Common myeloid progenitor, CD34-positive (primary cell): Measurements from ENCODE around the gene EIF1.
A peak's percentile ranks its signal among the peaks of the same experiment; 100 is the strongest.
"Not testable (repeated sequence)": the region's sequence is repeated elsewhere in the genome, so short reads cannot be mapped to it uniquely, and the experiment has no call there.

Experiments used
- CTCF ChIA-PET: fragments of 350-600 bp; sonication (Branson Sonifier 250); formaldehyde crosslinking; loops from one replicate; lab custom pipeline; 2021; ENCODE audit warnings: antibody characterized with exemption; lab: Charles Lee
- POLR2A ChIA-PET: fragments of 350-600 bp; sonication (Branson Sonifier 250); formaldehyde crosslinking; loops from one replicate; lab custom pipeline; 2021; ENCODE audit warnings: antibody characterized with exemption; lab: Charles Lee
- DNase-seq, 3 donors: peaks; one replicate each; pipeline versions ENCODE4 v3.0.0 to v3.0.0-alpha.2; 2013
- H3K27ac ChIP-seq, 2 experiments: 1 replicate in 1 of 2; 2 replicates in 1 of 2; pipeline ENCODE4 v1.7.0; 2013; ENCODE audit warnings: inconsistent platforms in 2 of 2, low read length in 2 of 2, mild to moderate bottlenecking in 2 of 2, low read depth in 1 of 2, moderate library complexity in 1 of 2; ENCODE audit not compliant: severe bottlenecking in 2 of 2, insufficient read depth in 1 of 2, poor library complexity in 1 of 2
- H3K27me3 ChIP-seq, 5 experiments: replicated peaks in 2 of 5; 1 replicate in 3 of 5; 2 replicates in 2 of 5; pipeline versions ENCODE4 v1.6.1 to v1.7.0; 2013; ENCODE audit warnings: low read length in 4 of 5, mild to moderate bottlenecking in 2 of 5, moderate library complexity in 2 of 5, inconsistent platforms in 1 of 5; ENCODE audit not compliant: insufficient read depth in 5 of 5, control insufficient read depth in 4 of 5
- H3K36me3 ChIP-seq, 4 experiments: 1 replicate in 2 of 4; 2 replicates in 2 of 4; pipeline versions ENCODE4 v1.6.1 to v1.7.0; 2013; ENCODE audit warnings: low read length in 3 of 4, control low read depth in 1 of 4, mild to moderate bottlenecking in 1 of 4; ENCODE audit not compliant: control insufficient read depth in 4 of 4, insufficient read depth in 4 of 4
- H3K4me1 ChIP-seq, 4 experiments: 1 replicate in 3 of 4; 2 replicates in 1 of 4; pipeline versions ENCODE4 v1.6.1 to v1.7.1; 2013; ENCODE audit warnings: low read length in 3 of 4, mild to moderate bottlenecking in 3 of 4, control low read depth in 1 of 4, inconsistent platforms in 1 of 4, moderate library complexity in 1 of 4; ENCODE audit not compliant: control insufficient read depth in 4 of 4, insufficient read depth in 4 of 4; ENCODE audit errors: control extremely low read depth in 1 of 4
- H3K4me3 ChIP-seq, 7 experiments: 1 replicate in 4 of 7; 2 replicates in 3 of 7; pipeline versions ENCODE4 v1.5.1 to v1.7.0; 2013; ENCODE audit warnings: mild to moderate bottlenecking in 7 of 7, low read length in 6 of 7, moderate library complexity in 6 of 7, inconsistent platforms in 2 of 7, low read depth in 2 of 7, control low read depth in 1 of 7; ENCODE audit not compliant: insufficient read depth in 4 of 7, control insufficient read depth in 1 of 7; ENCODE audit errors: extremely low read depth in 1 of 7
- H3K9me3 ChIP-seq, 5 experiments: 1 replicate in 4 of 5; 2 replicates in 1 of 5; pipeline versions ENCODE4 v1.6.1 to v1.7.1; 2013; ENCODE audit warnings: low read length in 4 of 5, mild to moderate bottlenecking in 2 of 5, inconsistent platforms in 1 of 5, low read depth in 1 of 5, moderate library complexity in 1 of 5; ENCODE audit not compliant: control insufficient read depth in 4 of 5, insufficient read depth in 2 of 5; ENCODE audit errors: control extremely low read depth in 1 of 5
- WGBS: methylation state at CpG from one replicate; pipeline ENCODE4 v1.1.5; 2013; ENCODE audit not compliant: insufficient coverage; 5-methylcytosine and 5-hydroxymethylcytosine counted together

EIF1 gene

GRCh38 chr17:41692722-41693521, 4.2 kb downstream of the EIF1 start:
- H3K4me1 ChIP-seq = peaks cover 7 to 31% (median 26%) of the 10 kb centered on the region in 4 experiments
- DNase-seq = peak in 2 of 3 donors; percentile 38 to 39
- ChIA-PET CTCF (interaction anchor here (0.6 to 5.4 kb wide), 3 partner anchors 14 to 223 kb away, joined by 3 to 91 read pairs (median 8); no protein-coding TSS in a partner anchor), POLR2A (interaction anchor here (0.9 to 6.0 kb wide), 3 partner anchors 12 to 14 kb away, joined by 3 to 86 read pairs (median 3); no protein-coding TSS in a partner anchor)
- H3K9me3 ChIP-seq = no peaks in the 10 kb centered on the region
- H3K27ac ChIP-seq = no peak overlapping the region
- peaks cover 19 to 53% (median 49%) of the 10 kb centered on the region in 4 experiments for H3K36me3 ChIP-seq
- no peaks in the 10 kb centered on the region for H3K27me3 ChIP-seq
- H3K4me3 ChIP-seq = no peak overlapping the region
- 98% methylated on average over 11 of the region's 11 CpGs for WGBS

GRCh38 chr17:41695134-41695661, 6.5 kb downstream of the EIF1 start:
- WGBS = 100% methylated on average over 6 of the region's 7 CpGs
- Histone ChIP-seq H3K27ac (no peak overlapping the region), H3K9me3 (no peaks in the 10 kb centered on the region), H3K4me1 (peaks cover 2 to 20% (median 14%) of the 10 kb centered on the region in 4 experiments), H3K4me3 (no peak overlapping the region), H3K36me3 (peaks cover 16 to 44% (median 38%) of the 10 kb centered on the region in 4 experiments), H3K27me3 (no peaks in the 10 kb centered on the region)
- no peak for DNase-seq
- POLR2A ChIA-PET = interaction anchor here (1.0 to 1.2 kb wide), 2 partner anchors 10 to 16 kb away, joined by 3 to 4 read pairs; no protein-coding TSS in a partner anchor
- CTCF ChIA-PET = interaction anchor here (0.8 to 2.1 kb wide), 12 partner anchors 10 to 265 kb away, joined by 3 to 12 read pairs (median 5); partner anchors contain the start of genes FKBP10 and JUP

GRCh38 chr17:41695954-41696757, 7.5 kb downstream of the EIF1 start:
- Histone ChIP-seq H3K27ac (no peak overlapping the region), H3K27me3 (no peaks in the 10 kb centered on the region), H3K4me3 (no peak overlapping the region), H3K4me1 (peaks cover 0 to 13% (median 8%) of the 10 kb centered on the region in 4 experiments), H3K36me3 (peaks cover 9 to 35% (median 29%) of the 10 kb centered on the region in 4 experiments), H3K9me3 (no peaks in the 10 kb centered on the region)
- ChIA-PET POLR2A (interaction anchor here (1.0 to 1.2 kb wide), 2 partner anchors 9 to 17 kb away, joined by 3 to 4 read pairs; no protein-coding TSS in a partner anchor), CTCF (interaction anchor here (0.8 to 2.1 kb wide), 13 partner anchors 9 to 264 kb away, joined by 3 to 12 read pairs (median 5); partner anchors contain the start of genes FKBP10 and JUP)
- DNase-seq = peak; percentile 83 to 93 (median 93)
- WGBS = 56% methylated on average over 10 of the region's 11 CpGs

GRCh38 chr17:41697122-41697962, 8.7 kb downstream of the EIF1 start:
- peaks cover 0 to 12% (median 9%) of the 10 kb centered on the region in 4 experiments for H3K4me1 ChIP-seq
- DNase-seq = peak in 2 of 3 donors; percentile 55 to 60
- POLR2A ChIA-PET = interaction anchor here (0.9 kb wide), 1 partner anchor 9 kb away, joined by 3 read pairs; no protein-coding TSS in a partner anchor

GRCh38 chr17:41700843-41701242, 12.2 kb downstream of the EIF1 start:
- H3K27ac ChIP-seq, POLR2A ChIA-PET, H3K9me3 ChIP-seq, CTCF ChIA-PET, H3K36me3 ChIP-seq, H3K27me3 ChIP-seq, DNase-seq, H3K4me3 ChIP-seq: not testable (repeated sequence)
- 100% methylated on average over 2 of the region's 3 CpGs for WGBS
- peaks cover 0 to 12% (median 8%) of the 10 kb centered on the region in 4 experiments for H3K4me1 ChIP-seq

More at GRCh38 chr17:41697122-41697962, 8.7 kb downstream of the EIF1 start:
- Histone ChIP-seq H3K27me3 (no peaks in the 10 kb centered on the region), H3K9me3 (no peaks in the 10 kb centered on the region), H3K4me3 (no peak overlapping the region), H3K36me3 (peaks cover 5 to 23% (median 18%) of the 10 kb centered on the region in 4 experiments), H3K27ac (no peak overlapping the region)
- CTCF ChIA-PET = no interaction called here
- 51% methylated on average over 5 of the region's 6 CpGs for WGBS

GRCh38 chr17:41702712-41703111, 14.0 kb downstream of the EIF1 start:
- CTCF ChIA-PET = no interaction called here

More at GRCh38 chr17:41702712-41703111, 14.0 kb downstream of the EIF1 start:
- no peaks in the 10 kb centered on the region for H3K36me3 ChIP-seq
- H3K27ac ChIP-seq = no peak overlapping the region
- 96% methylated on average over 6 of the region's 8 CpGs for WGBS
- no peak for DNase-seq
- H3K9me3 ChIP-seq = no peaks in the 10 kb centered on the region
- POLR2A ChIA-PET = interaction anchor here (0.6 to 0.7 kb wide), 2 partner anchors 9 to 14 kb away, joined by 3 to 6 read pairs; no protein-coding TSS in a partner anchor
- no peak overlapping the region for H3K4me3 ChIP-seq
- peaks cover 0 to 4% (median under 1%) of the 10 kb centered on the region in 4 experiments for H3K4me1 ChIP-seq
- no peaks in the 10 kb centered on the region for H3K27me3 ChIP-seq
